SK-N-SH (cell line): ENCODE measurements around the gene SPINT2. TPM values are rescaled to one million over a fixed set of nuclear protein-coding genes. Genes with fewer than 3 reads are reported as not detected.

Experiments
- CTCF ChIA-PET: fragments of 300-600, 350-600 bp; formaldehyde crosslinking; extraction: SDS; loops from one replicate; lab custom pipeline; 2021; lab: Yijun Ruan, JAX
- POLR2A ChIA-PET: fragments of 350-600 bp; sonication (Branson Sonifier 250); formaldehyde crosslinking; extraction: SDS; loops from one replicate; lab custom pipeline; 2020; ENCODE audit warnings: antibody characterized with exemption, inconsistent platforms; lab: Yijun Ruan, JAX
- DNase-seq: peaks from one replicate; pipeline ENCODE4 v3.0.0; 2012
- H2AFZ ChIP-seq: fragments of 200-600 bp; sonication (generic); 2 replicates; pipeline ENCODE4 v1.8.1; 2016; ENCODE audit warnings: antibody characterized with exemption, mild to moderate bottlenecking, low read depth
- H3F3A ChIP-seq: fragments of 200-600 bp; sonication (generic); replicated peaks from 2 replicates; pipeline ENCODE3; 2016; ENCODE audit warnings: antibody characterized with exemption, mild to moderate bottlenecking; ENCODE audit not compliant: insufficient read depth
- H3K27ac ChIP-seq, 2 experiments: fragments of 200-500 bp in 1 of 2; fragments of 200-600 bp in 1 of 2; sonication (Bioruptor generic) in 1 of 2; sonication (generic), shearing (Covaris generic) in 1 of 2; 2 replicates each; pipeline versions ENCODE4 v1.5.1 to v1.6.1; 2014 to 2016; ENCODE audit warnings: low read depth in 2 of 2, inconsistent platforms in 1 of 2, low read length in 1 of 2, mild to moderate bottlenecking in 1 of 2, mixed read lengths in 1 of 2
- H3K27me3 ChIP-seq: fragments of 200-600 bp; sonication (generic), shearing (Covaris generic); 2 replicates; pipeline ENCODE4 v1.6.1; 2016; ENCODE audit warnings: mixed run types; ENCODE audit not compliant: insufficient read depth
- H3K36me3 ChIP-seq, 2 experiments: fragments of 200-500 bp in 1 of 2; fragments of 200-600 bp in 1 of 2; sonication (Bioruptor generic) in 1 of 2; sonication (generic) in 1 of 2; replicated peaks in 1 of 2; 2 replicates each; pipeline versions ENCODE3 to v1.5.1; 2014 to 2016; ENCODE audit warnings: low read length in 1 of 2, mild to moderate bottlenecking in 1 of 2; ENCODE audit not compliant: insufficient read depth in 2 of 2, control insufficient read depth in 1 of 2
- H3K4me1 ChIP-seq, 2 experiments: fragments of 200-500 bp in 1 of 2; fragments of 200-600 bp in 1 of 2; sonication (Bioruptor generic) in 1 of 2; sonication (generic), shearing (Covaris generic) in 1 of 2; 2 replicates each; pipeline versions ENCODE4 v1.5.1 to v1.6.1; 2014 to 2016; ENCODE audit warnings: low read depth in 1 of 2, low read length in 1 of 2, mixed run types in 1 of 2; ENCODE audit not compliant: insufficient read depth in 2 of 2, control insufficient read depth in 1 of 2
- H3K4me2 ChIP-seq: fragments of 200-600 bp; sonication (generic), shearing (Covaris generic); 2 replicates; pipeline ENCODE4 v1.6.1; 2017; ENCODE audit warnings: mixed run types
- H3K4me3 ChIP-seq, 2 experiments: fragments of 200-500 bp in 1 of 2; fragments of 200-600 bp in 1 of 2; sonication (Bioruptor generic) in 1 of 2; sonication (generic), shearing (Covaris generic) in 1 of 2; 2 replicates each; pipeline versions ENCODE4 v1.5.1 to v1.8.1; 2014 to 2016; ENCODE audit warnings: low read depth in 2 of 2, inconsistent platforms in 1 of 2, low read length in 1 of 2, mild to moderate bottlenecking in 1 of 2, mixed read lengths in 1 of 2, moderate library complexity in 1 of 2
- H3K79me2 ChIP-seq: fragments of 200-600 bp; sonication (generic); 2 replicates; pipeline ENCODE4 v1.8.1; 2017; ENCODE audit warnings: mild to moderate bottlenecking; ENCODE audit not compliant: insufficient read depth
- H3K9ac ChIP-seq: fragments of 200-600 bp; sonication (generic); 2 replicates; pipeline ENCODE4 v1.6.1; 2017; ENCODE audit warnings: mixed run types
- H3K9me2 ChIP-seq: fragments of 200-600 bp; sonication (generic); 2 replicates; pipeline ENCODE4 v1.6.1; 2017; ENCODE audit warnings: mixed run types
- H3K9me3 ChIP-seq: fragments of 200-600 bp; sonication (generic); 2 replicates; pipeline ENCODE4 v1.6.1; 2017; ENCODE audit warnings: mixed run types, mild to moderate bottlenecking, moderate library complexity
- H4K20me1 ChIP-seq: fragments of 200-600 bp; sonication (generic); 2 replicates; pipeline ENCODE4 v1.6.1; 2017; ENCODE audit warnings: mild to moderate bottlenecking, mixed run types; ENCODE audit not compliant: insufficient read depth
- CTCF ChIP-seq: fragments of 200-600 bp; sonication (generic); IDR thresholded peaks from 2 replicates; pipeline ENCODE4 v1.6.1; 2017; ENCODE audit warnings: antibody characterized with exemption, mild to moderate bottlenecking, moderate library complexity
- EZH2phosphoT487 ChIP-seq: fragments of 200-600 bp; sonication (generic); IDR thresholded peaks from 2 replicates; pipeline ENCODE4 v1.6.1; 2017; ENCODE audit warnings: low read depth, mixed run types, mild to moderate bottlenecking, antibody characterized with exemption, moderate library complexity, borderline replicate concordance
- FOXM1 ChIP-seq: IDR thresholded peaks from 2 replicates; pipeline ENCODE4 v1.4.0; 2012; ENCODE audit warnings: low read depth, mild to moderate bottlenecking
- MEF2A ChIP-seq: IDR thresholded peaks from 2 replicates; pipeline ENCODE4 v1.4.0; 2012; ENCODE audit warnings: low read depth, borderline replicate concordance
- MXI1 ChIP-seq: IDR thresholded peaks from 2 replicates; pipeline ENCODE4 v1.6.1; 2012; ENCODE audit warnings: mild to moderate bottlenecking, low read depth, low read length, improper control_type of control experiment
- NRF1 ChIP-seq: IDR thresholded peaks from 2 replicates; pipeline ENCODE4 v1.6.1; 2012; ENCODE audit warnings: low read depth, mild to moderate bottlenecking, low read length
- PBX3 ChIP-seq: IDR thresholded peaks from 2 replicates; pipeline ENCODE4; 2012
- POLR2AphosphoS5 ChIP-seq: IDR thresholded peaks from 2 replicates; pipeline ENCODE4 v1.6.1; 2012; ENCODE audit warnings: low read depth, low read length
- SMC3 ChIP-seq: IDR thresholded peaks from 2 replicates; pipeline ENCODE4 v1.6.1; 2012; ENCODE audit warnings: low read depth, low read length, improper control_type of control experiment
- TCF12 ChIP-seq: IDR thresholded peaks from 2 replicates; pipeline ENCODE4 v1.4.0; 2012
- TEAD4 ChIP-seq: IDR thresholded peaks from 2 replicates; pipeline ENCODE4 v1.4.0; 2012; ENCODE audit warnings: mild to moderate bottlenecking, borderline replicate concordance; ENCODE audit not compliant: insufficient read depth
- USF1 ChIP-seq: IDR thresholded peaks from 2 replicates; pipeline ENCODE4 v1.4.0; 2012; ENCODE audit warnings: low read depth, borderline replicate concordance
- USF2 ChIP-seq: fragments of 150-350 bp; IDR thresholded peaks from 2 replicates; pipeline ENCODE4 v1.6.1; 2017; ENCODE audit warnings: antibody characterized with exemption, low read length, low read depth, borderline replicate concordance
- YY1 ChIP-seq: IDR thresholded peaks from 2 replicates; pipeline ENCODE4 v1.4.0; 2012; ENCODE audit warnings: low read depth, mild to moderate bottlenecking
- WGBS: methylation state at CpG from one replicate; pipeline ENCODE4 v1.1.6; 2017; ENCODE audit warnings: low lambda C conversion rate; 5-methylcytosine and 5-hydroxymethylcytosine counted together
- polyA plus RNA-seq, 3 experiments: library from polyadenylated mRNA; depleted of rRNA; stranded (reverse); fragments of >200 nt; gene quantifications; 2 replicates each; pipeline ENCODE4 v1.2.3, GENCODE V29; 2012

The SPINT2 gene
- polyA plus RNA-seq, 1 of the 3 experiments (the other 2 are of a cell fraction): 1.0 TPM

GRCh38 chr19:38306236-38306635 is 41.9 kb downstream of the SPINT2 start:
- no peaks in the 10 kb centered on the region for H3K4me1 ChIP-seq
- no peaks in the 10 kb centered on the region for H3K9me3 ChIP-seq
- H4K20me1 ChIP-seq: no peaks in the 10 kb centered on the region
- H3F3A ChIP-seq: peaks cover 6% of the 10 kb centered on the region
- H3K9ac ChIP-seq: no peak overlapping the region
- no peaks in the 10 kb centered on the region for H3K27me3 ChIP-seq
- 82% methylated on average over 3 of the region's 3 CpGs for WGBS
- no peak overlapping the region for H2AFZ ChIP-seq
- H3K27ac ChIP-seq: no peak overlapping the region
- no peak for DNase-seq
- H3K4me3 ChIP-seq: no peak overlapping the region
- ChIA-PET CTCF (no interaction called here), POLR2A (no interaction called here)
- no peaks in the 10 kb centered on the region for H3K9me2 ChIP-seq
- no peak overlapping the region for H3K4me2 ChIP-seq
- peaks cover 7% of the 10 kb centered on the region; the same call in 1 of the 2 replicates for H3K79me2 ChIP-seq
- peaks cover 0 to 6% of the 10 kb centered on the region in 2 experiments for H3K36me3 ChIP-seq
- TF ChIP-seq TCF12 (no peak), EZH2phosphoT487 (no peak), MEF2A (no peak), FOXM1 (no peak), USF1 (no peak), NRF1 (no peak)
- TF ChIP-seq, all 33 proteins: peak for 0

- no peak for DNase-seq
- peaks cover 0 to 6% of the 10 kb centered on the region in 2 experiments for H3K36me3 ChIP-seq
- H2AFZ ChIP-seq: no peak overlapping the region
- H3K4me2 ChIP-seq: no peak overlapping the region
- no peaks in the 10 kb centered on the region for H3K27me3 ChIP-seq
- no peaks in the 10 kb centered on the region for H3F3A ChIP-seq
- H4K20me1 ChIP-seq: no peaks in the 10 kb centered on the region
- no peaks in the 10 kb centered on the region for H3K9me2 ChIP-seq
- WGBS: 96% methylated on average over 3 of the region's 4 CpGs
- H3K9ac ChIP-seq: no peak overlapping the region
- ChIA-PET POLR2A (no interaction called here), CTCF (no interaction called here)
- H3K4me3 ChIP-seq: no peak overlapping the region
- peaks cover 12% of the 10 kb centered on the region; the same call in 1 of the 2 replicates for H3K79me2 ChIP-seq
- H3K9me3 ChIP-seq: no peaks in the 10 kb centered on the region
- no peaks in the 10 kb centered on the region for H3K4me1 ChIP-seq
- no peak overlapping the region for H3K27ac ChIP-seq
- no peak for TF ChIP-seq MXI1
- no peak for TF ChIP-seq TEAD4
- TF ChIP-seq NRF1: no peak
- no peak for TF ChIP-seq USF2
- TF ChIP-seq YY1: no peak
- no peak for TF ChIP-seq CTCF
- no peak for TF ChIP-seq EZH2phosphoT487
- TF ChIP-seq SMC3: no peak
- TF ChIP-seq POLR2AphosphoS5: no peak
- no peak for TF ChIP-seq PBX3
These were observed 42.7 kb downstream of the SPINT2 start for GRCh38 chr19:38307076-38307475.
